ENCODE measurements around the gene RANBP10.
"Not testable (repeated sequence)": the region's sequence is repeated elsewhere in the genome, so short reads cannot be mapped to it uniquely, and the experiment has no call there.

Gene RANBP10

GRCh38 chr16:67806428-67807147 lies at the start of gene RANBP10, which contains the start of gene TSNAXIP1:
Gene RANBP10 (minus strand): TSS chr16:67806560. CDS start chr16:67806536, 24 bp downstream.
Gene TSNAXIP1 (plus strand): TSS chr16:67806889. CDS start chr16:67807150, 261 bp downstream.
- peak; percentile 100 for DNase-seq
- in situ Hi-C loops (cut with MboI; ENCODE audit: low pct_unique_long_range_greater_than_20kb, low sequenced_read_pairs), result no loop called here

GRCh38 chr16:67855789-67856188 lies 49.4 kb upstream of the RANBP10 start:
- DNase-seq, result no peak
- in situ Hi-C loops (cut with MboI; ENCODE audit: low pct_unique_long_range_greater_than_20kb, low sequenced_read_pairs), result no loop called here

- in situ Hi-C loops (cut with MboI; ENCODE audit: low pct_unique_long_range_greater_than_20kb, low sequenced_read_pairs), result no loop called here
- DNase-seq, result no peak
Measured at GRCh38 chr16:67853670-67854069, 47.3 kb upstream of the RANBP10 start.

- DNase-seq, result no peak
- in situ Hi-C loops (cut with MboI; ENCODE audit: low pct_unique_long_range_greater_than_20kb, low sequenced_read_pairs), result no loop called here
Measured at GRCh38 chr16:67848118-67848517, 41.8 kb upstream of the RANBP10 start.

GRCh38 chr16:67847064-67847861 lies 40.9 kb upstream of the RANBP10 start, which contains the start of gene CENPT:
Gene CENPT (minus strand): TSS chr16:67847693. CDS start chr16:67833859, 13,834 bp downstream.
- in situ Hi-C loops (cut with MboI; ENCODE audit: low pct_unique_long_range_greater_than_20kb, low sequenced_read_pairs), result no loop called here
- DNase-seq, result peak; percentile 36

GRCh38 chr16:67846320-67847063 lies 40.1 kb upstream of the RANBP10 start, which contains the start of gene NUTF2:
Gene NUTF2 (plus strand): TSS chr16:67846933. CDS start chr16:67865131, 18,198 bp downstream.
- in situ Hi-C loops (cut with MboI; ENCODE audit: low pct_unique_long_range_greater_than_20kb, low sequenced_read_pairs), result no loop called here
- DNase-seq, result peak; percentile 98

GRCh38 chr16:67846063-67846319 lies 39.6 kb upstream of the RANBP10 start:
- DNase-seq, result peak; percentile 22
- in situ Hi-C loops (cut with MboI; ENCODE audit: low pct_unique_long_range_greater_than_20kb, low sequenced_read_pairs), result no loop called here

GRCh38 chr16:67845291-67846062 lies 39.1 kb upstream of the RANBP10 start:
- in situ Hi-C loops (cut with MboI; ENCODE audit: low pct_unique_long_range_greater_than_20kb, low sequenced_read_pairs), result no loop called here
- DNase-seq, result peak; percentile 33

GRCh38 chr16:67844497-67844896 lies 38.1 kb upstream of the RANBP10 start:
- DNase-seq, result no peak
- in situ Hi-C loops (cut with MboI; ENCODE audit: low pct_unique_long_range_greater_than_20kb, low sequenced_read_pairs), result no loop called here

- no peak for DNase-seq
- in situ Hi-C loops (cut with MboI; ENCODE audit: low pct_unique_long_range_greater_than_20kb, low sequenced_read_pairs), result no loop called here
Measured at GRCh38 chr16:67843343-67843765, 37.0 kb upstream of the RANBP10 start.

GRCh38 chr16:67842509-67843342 lies 36.4 kb upstream of the RANBP10 start:
- peak; percentile 64 for DNase-seq
- in situ Hi-C loops (cut with MboI; ENCODE audit: low pct_unique_long_range_greater_than_20kb, low sequenced_read_pairs), result no loop called here

- in situ Hi-C loops (cut with MboI; ENCODE audit: low pct_unique_long_range_greater_than_20kb, low sequenced_read_pairs), result no loop called here
- peak; percentile 97 for DNase-seq
Measured at GRCh38 chr16:67841816-67842508, 35.6 kb upstream of the RANBP10 start, which contains the start of gene THAP11. Gene THAP11 (plus strand): TSS chr16:67842320. CDS start chr16:67842555, 235 bp downstream.

- no peak for DNase-seq
- in situ Hi-C loops (cut with MboI; ENCODE audit: low pct_unique_long_range_greater_than_20kb, low sequenced_read_pairs), result no loop called here
Measured at GRCh38 chr16:67841198-67841815, 34.9 kb upstream of the RANBP10 start.

GRCh38 chr16:67837811-67838210 lies 31.5 kb upstream of the RANBP10 start:
- no peak for DNase-seq
- in situ Hi-C loops (cut with MboI; ENCODE audit: low pct_unique_long_range_greater_than_20kb, low sequenced_read_pairs), result no loop called here

GRCh38 chr16:67837190-67837589 lies 30.8 kb upstream of the RANBP10 start:
- in situ Hi-C loops (cut with MboI; ENCODE audit: low pct_unique_long_range_greater_than_20kb, low sequenced_read_pairs); DNase-seq: not testable (repeated sequence)

GRCh38 chr16:67834242-67834614 lies 27.9 kb upstream of the RANBP10 start:
- in situ Hi-C loops (cut with MboI; ENCODE audit: low pct_unique_long_range_greater_than_20kb, low sequenced_read_pairs), result no loop called here
- DNase-seq, result no peak
